ENCODE data around the gene SPRYD4. TPM values are rescaled to one million over a fixed set of nuclear protein-coding genes. Genes with fewer than 3 reads are reported as not detected.
"Not testable (repeated sequence)": the region's sequence is repeated elsewhere in the genome, so short reads cannot be mapped to it uniquely, and the experiment has no call there.

The SPRYD4 gene
- total RNA-seq, 1 donor = 4.0 TPM

DNA sequence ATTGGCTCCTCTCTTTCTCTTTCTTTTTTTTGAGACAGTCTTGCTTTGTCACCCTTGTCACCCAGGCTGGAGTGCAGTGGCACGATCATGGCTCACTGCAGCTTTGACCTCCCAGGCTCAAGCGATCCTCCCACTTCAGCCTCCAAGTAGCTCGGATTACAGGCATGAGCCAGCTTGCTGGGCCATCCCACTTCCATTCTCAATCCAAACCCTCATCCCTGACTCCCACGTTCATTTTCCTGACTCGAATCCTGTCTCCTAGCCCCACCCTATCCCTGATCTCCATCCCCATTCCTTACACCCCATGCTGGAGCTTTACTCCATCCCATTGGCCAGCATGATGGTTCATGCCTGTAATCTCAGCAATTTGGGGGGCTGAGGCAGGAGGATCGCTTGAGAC is 7.8 kb downstream of the SPRYD4 start:
- no peak for DNase-seq (ENCODE audit: low read depth in 2 of 3, low spot score in 2 of 3)

DNA sequence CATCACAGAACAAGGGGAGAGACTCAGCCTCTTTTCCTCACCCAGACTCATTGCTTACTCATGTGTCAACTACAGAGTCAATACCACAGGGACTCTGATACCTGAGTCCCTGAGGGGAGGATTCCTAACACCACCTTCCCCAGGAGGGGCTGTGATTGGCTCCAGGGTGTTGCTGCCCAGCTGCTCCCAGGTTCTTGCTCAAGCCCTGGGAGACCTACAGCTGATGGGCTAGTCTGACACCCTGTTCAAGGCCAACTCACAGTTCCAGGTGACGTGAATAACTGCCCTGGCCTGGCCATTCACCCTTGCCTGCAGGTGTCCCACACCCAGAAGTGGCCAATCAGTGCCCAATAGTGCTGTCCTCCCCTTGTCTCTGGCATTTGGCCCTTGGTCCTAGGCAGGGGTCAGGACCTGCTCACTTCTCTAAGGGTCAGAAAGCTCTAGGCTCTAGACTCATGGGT is 8.6 kb downstream of the SPRYD4 start:
- DNase-seq (ENCODE audit: low read depth in 2 of 3, low spot score in 2 of 3) = no peak

DNA sequence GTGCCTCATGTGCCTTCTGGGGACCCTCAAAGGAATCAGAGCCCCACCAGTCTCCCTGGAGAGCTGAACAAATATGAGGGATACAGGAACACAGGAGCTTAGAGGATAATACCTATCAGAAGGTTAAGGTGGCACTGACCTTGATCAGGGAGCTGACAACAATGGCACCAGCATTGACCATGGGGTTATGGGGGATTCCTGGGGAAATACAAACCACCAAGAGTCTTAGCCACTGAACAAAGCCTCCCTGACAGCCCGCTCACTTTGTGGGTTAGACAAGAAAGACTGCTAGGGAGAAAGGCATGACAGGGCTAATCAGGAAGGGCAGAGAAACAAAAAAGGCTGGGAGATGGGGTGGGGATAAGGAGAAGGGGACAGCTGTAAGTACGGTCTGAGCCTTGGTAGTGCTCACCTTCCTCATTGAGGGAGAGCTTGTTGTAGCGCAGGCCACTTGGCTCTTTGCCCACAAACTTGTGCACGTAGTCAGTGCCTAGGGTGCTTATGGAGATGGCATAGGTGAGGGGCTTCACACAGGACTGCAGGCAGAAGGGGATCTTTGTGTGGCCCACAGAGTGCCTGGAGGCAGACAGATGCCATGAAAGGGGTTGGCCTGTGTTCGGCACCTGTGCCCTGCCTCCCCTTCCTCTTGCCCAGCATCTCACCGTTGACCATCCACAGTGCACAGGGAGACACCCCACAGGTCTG is 9.3 kb downstream of the SPRYD4 start:
- DNase-seq (ENCODE audit: low read depth in 2 of 3, low spot score in 2 of 3) = no peak

DNA sequence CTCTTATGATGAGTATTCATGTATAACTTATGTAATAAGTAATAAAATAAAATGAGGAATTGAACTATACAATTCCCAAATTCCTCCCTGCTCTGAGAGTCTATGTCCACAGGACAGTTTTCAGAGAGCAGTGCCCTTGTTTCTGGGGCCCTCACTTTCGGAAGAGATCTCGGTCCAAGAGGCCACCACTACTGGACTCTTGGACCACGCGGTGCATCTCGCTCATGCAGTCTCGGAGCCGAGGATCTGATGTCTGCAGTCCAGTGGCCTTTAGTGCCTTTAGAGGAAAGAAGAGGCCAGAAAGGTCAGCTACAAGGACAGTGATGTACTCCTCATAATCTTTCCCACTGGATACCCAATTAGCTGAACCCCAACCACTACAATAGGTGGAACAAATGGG is 11.2 kb downstream of the SPRYD4 start:
- DNase-seq (ENCODE audit: low read depth in 2 of 3, low spot score in 2 of 3) = no peak

DNA sequence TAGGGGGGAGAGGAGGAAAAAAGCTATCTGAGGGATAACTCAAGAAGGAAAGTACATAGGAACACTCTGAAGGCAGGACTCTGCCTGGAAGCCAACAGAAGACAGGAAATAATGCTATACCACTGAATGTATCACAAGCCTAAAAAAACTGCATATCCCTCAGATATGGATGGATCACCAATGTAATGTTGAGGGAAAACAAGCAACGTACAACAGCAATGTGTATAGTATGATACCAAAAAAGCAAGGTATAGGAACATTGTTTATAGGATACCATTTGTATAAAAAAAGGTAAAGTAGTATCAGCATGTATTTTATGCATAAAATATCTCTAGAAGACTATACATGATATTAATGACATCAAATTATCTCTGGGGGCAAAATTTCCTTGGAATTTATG is 16.2 kb downstream of the SPRYD4 start:
- no peak for DNase-seq (ENCODE audit: low read depth in 2 of 3, low spot score in 2 of 3)

DNA sequence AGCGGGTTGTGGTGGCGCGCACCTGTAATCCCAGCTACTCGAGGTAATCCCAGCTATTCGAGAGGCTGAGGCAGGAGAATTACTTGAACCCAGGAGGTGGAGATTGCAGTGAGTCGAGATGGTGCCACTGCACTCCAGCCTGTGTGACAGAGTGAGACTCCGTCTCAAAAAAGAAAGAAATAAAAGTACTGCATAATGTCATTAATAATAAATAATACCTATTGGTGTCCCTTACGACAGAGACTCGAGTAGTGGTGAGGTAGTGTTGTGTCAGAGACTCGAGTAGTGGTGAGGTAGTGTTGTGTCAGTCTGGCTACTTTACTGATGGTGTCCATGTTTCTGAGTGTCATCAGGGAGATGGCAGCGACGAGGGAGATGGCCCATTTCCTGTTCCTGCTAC is 18.3 kb downstream of the SPRYD4 start:
- DNase-seq (ENCODE audit: low read depth in 2 of 3, low spot score in 2 of 3) = no peak

DNA sequence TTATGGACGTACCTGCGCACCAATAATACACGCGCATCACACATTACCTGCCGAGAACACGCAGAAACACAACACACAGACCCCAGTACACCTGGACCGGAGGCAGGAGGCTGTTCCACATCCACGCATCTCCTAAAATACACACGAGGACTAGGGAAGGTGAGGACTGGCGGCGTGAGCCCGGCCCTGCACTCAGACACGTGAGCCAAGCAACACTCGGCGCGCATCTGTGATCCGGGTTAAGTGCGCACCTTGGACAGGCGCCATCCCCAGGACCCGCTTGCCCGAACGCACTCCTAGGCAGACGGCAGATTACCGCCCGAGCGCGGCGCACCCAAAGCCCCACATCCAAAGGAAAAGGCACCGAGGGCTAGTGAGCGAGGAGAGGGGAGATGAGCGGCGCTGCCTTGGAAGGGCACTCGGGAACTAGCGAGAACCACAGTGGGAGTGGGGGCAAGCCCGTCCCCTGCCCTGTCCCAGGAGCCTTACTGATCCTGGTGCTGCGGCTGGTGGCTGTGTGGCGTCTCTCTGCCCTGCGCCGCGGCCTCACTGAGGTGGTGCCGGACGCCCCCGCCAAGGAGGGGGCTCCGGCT is 19.2 kb downstream of the SPRYD4 start:
- DNase-seq (ENCODE audit: low read depth in 2 of 3, low spot score in 2 of 3) = peak in 2 of 3 donors; percentile 14 to 43

DNA sequence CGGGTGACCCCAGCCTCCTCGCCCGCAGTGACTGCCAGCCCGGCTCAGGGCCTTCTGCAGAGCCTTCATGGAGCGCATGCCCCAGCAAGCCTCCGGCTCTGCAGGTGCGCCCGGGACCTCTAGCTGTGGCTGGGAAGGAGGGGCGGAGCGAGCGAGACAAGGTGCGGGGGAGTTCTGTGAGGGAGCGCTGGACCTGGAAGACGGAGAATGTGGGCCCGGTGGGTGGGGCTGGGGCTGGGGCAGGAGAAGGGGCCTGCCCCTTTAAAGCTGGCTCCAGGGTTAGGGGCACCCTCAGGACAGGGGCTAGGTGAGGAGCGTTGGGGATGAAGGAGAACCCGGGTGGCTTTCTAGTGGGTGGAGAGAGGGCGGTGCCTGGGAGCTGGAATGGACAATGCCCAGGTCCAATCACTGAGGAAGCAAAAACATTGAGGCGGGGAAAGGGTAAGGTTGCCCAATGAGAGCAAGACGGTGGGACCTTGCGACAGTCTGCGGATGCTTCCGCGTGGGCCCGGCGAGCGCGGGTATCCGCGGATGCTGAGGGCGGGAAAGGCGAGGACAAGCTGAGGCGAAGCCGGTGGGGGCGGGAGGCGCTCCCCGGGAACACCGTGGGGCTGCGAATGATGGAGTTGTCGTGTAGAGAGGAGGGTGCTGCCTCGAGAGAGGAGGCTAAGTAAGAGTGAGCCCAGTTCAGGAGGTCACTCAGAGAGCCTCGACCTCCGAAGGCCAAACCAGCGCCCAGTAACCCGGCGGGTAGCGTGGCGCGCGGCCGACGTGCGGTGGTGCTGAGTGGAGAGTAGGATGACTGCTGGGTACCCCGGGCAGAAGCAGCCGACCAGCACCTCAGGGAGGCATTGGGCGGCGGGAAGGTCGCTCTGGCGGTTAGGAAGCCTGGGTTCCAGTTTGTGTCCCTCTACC is 19.9 kb downstream of the SPRYD4 start, which contains the start of gene GLS2:
Gene GLS2 (minus strand): TSS at position 121 of the 915 bp plus-strand sequence. CDS start 43 bp downstream, at position 78.
- peak; percentile 37 to 85 (median 75) for DNase-seq (ENCODE audit: low read depth in 2 of 3, low spot score in 2 of 3)

DNA sequence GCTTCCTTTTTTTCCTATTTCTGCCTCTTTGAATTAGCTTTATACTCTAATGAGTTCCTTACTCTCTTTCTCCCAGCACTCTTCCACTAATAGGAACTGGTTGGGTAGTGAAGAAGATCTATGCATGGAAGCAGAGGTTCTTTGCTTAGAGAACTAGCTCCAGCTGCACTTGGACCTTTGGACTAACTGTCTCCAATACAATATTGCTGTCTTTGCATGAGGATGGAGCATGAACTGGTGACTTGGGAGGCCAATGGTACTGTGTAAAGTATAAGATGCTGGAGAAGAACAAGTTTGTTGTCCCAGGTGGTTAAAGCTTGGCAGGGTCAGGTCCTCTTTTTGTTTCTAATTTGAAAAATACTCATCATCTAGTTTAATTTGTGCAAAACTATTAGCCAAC is 22.0 kb downstream of the SPRYD4 start:
- no peak for DNase-seq (ENCODE audit: low read depth in 2 of 3, low spot score in 2 of 3)

DNA sequence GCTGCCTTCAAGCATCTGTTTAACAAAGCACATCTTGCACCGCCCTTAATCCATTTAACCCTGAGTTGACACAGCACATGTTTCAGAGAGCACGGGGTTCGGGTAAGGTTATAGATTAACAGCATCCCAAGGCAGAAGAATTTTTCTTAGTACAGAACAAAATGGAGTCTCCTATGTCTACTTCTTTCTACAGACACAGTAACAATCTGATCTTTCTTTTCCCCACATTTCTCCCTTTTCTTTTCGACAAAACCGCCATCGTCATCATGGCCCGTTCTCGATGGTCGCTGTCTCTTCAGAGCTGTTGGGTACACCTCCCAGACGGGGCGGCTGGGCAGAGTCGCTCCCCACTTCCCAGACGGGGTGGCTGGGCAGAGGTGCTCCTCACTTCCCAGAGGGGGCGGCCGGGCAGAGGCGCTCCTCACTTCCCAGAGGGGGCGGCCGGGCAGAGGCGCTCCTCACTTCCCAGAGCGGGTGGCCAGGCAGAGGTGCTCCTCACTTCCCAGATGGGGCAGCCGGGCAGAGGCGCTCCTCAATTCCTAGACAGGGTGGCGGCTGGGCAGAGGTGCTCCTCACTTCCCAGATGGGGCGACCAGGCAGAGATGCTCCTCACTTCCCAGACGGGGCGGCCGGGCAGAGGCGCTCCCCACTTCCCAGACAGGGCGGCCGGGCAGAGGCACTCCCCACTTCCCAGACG is 25.2 kb downstream of the SPRYD4 start:
- not testable (repeated sequence) for DNase-seq (ENCODE audit: low read depth in 2 of 3, low spot score in 2 of 3)

DNA sequence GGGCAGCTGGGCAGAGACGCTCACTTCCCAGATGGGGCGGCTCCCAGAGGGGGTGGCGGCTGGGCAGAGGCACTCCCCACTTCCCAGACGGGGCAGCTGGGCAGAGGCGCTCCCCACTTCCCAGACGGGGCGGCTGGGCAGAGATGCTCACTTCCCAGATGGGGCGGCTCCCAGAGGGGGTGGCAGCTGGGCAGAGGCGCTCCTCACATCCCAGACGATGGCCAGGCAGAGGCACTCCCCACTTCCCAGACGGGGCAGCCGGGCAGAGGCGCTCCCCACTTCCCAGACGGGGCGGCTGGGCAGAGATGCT is 25.7 kb downstream of the SPRYD4 start:
- DNase-seq (ENCODE audit: low read depth in 2 of 3, low spot score in 2 of 3) = not testable (repeated sequence)

DNA sequence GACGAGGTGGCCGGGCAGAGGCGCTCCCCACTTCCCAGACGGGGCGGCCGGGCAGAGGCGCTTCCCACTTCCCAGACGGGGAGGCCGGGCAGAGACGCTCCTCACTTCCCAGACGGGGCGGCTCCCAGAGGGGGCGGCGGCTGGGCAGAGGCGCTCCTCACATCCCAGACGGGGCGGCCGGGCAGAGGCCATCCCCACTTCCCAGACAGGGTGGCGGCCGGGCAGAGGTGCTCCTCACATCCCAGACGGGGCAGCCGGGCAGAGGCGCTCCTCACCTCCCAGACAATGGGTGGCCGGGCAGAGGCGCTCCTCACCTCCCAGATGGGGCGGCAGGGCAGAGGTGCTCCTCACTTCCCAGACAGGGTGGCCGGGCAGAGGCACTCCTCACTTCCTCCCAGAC is 26.1 kb downstream of the SPRYD4 start:
- DNase-seq (ENCODE audit: low read depth in 2 of 3, low spot score in 2 of 3) = not testable (repeated sequence)

DNA sequence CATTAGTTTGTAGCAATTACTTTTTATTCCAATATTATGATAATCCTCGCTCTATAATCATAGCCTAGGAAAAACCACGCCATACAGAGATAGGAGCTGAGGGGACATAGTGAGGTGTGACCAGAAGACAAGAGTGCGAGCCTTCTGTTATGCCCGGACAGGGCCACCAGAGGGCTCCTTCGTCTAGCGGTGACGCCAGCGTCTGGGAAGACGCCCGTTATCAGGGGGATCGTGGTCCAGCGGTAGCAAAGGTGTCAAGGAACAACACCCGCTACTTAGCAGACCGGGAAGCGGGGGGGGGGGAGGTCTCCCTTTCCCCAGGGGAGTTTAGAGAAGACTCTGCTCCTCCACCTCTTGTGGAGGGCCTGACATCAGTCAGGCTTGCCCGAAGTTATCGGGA is 28.3 kb downstream of the SPRYD4 start:
- peak in 1 of 3 donors; percentile 21 for DNase-seq (ENCODE audit: low read depth in 2 of 3, low spot score in 2 of 3)

DNA sequence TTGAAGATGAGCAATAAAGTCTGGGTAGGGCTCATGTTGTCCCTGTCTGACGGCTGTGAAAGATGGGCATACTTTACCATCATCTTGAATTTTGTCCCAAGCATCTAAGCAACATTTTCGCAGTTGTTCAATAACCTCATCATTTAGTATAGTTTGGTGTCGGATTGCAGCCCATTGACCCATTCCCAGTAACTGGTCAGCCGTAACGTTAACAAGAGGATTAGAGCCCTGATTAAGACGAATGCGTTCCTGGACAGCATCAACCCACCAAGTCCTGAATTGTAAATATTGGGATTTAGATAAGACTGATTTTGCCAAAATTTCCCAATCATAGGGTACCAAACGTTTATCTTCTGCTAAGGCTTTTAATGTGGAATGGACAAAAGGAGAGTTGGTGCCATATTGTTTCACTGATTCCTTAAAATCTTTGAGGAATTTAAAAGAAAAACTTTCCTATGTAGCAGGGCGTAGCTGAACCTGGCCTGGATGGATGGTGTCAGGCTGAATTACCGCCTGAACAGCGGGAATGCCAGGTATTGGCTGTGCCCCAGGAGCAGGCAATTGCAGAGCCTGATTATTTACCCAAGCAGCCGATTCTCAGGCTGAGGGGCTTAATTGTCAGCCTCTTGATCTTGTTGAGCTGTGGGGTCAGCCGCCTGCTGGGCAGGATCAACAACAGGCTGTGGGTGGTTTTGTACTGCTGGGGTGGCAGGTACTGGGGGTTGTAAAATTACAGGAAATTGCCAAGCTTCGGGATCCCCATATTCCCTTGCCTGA is 29.9 kb downstream of the SPRYD4 start:
- not testable (repeated sequence) for DNase-seq (ENCODE audit: low read depth in 2 of 3, low spot score in 2 of 3)

DNA sequence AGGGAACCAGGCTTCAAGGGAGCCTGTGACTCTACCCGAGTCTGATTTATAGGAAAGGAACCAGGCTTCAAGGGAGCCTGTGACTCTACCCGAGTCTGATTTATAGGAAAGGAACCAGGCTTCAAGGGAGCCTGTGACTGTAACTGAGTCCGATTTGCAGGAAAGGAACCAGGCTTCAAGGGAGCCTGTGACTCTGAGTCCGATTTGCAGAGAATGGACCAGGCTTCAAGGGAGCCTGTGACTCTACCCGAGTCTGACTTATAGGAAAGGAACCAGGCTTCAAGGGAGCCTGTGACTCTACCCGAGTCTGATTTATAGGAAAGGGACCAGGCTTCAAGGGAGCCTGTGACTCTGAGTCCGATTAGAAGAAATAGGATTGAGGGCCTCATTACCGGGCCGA is 31.1 kb downstream of the SPRYD4 start:
- DNase-seq (ENCODE audit: low read depth in 2 of 3, low spot score in 2 of 3) = not testable (repeated sequence)

DNA sequence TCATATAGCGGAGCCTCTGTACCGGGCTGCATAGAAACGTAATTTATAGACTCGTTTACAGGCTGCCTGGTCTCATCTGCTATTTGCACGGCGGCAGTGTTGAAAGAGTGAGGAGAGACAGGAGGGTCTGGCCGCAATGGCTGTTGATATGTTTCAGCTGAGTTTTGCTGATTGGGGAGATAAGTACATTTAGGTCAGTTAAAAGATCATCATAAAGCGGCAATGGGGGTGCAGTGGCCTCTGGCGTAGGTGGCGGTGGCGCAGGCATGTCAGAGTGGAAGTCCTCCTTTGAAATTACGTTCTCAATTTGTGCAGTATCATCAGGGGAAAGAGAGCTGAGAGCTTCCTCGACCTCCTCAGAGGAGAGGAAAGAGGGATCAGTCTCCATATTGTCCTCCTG is 31.5 kb downstream of the SPRYD4 start:
- DNase-seq (ENCODE audit: low read depth in 2 of 3, low spot score in 2 of 3) = not testable (repeated sequence)

DNA sequence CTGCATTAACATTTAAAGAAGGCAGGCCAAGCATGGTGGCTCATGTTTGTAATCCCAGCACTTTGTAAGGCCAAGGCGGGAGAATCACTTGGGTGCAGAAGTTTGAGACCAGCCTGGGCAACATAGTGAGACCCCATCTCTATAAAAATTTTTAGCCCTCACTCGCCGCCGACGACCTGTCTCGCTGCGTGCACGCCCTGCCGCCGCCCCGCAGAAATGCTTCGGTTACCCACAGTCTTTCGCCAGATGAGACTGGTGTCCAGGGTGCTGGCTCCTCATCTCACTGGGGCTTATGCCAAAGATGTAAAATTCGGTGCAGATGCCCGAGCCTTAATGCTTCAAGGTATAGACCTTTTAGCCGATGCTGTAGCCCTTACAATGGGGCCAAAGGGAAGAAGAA is 42.4 kb downstream of the SPRYD4 start:
- DNase-seq (ENCODE audit: low read depth in 2 of 3, low spot score in 2 of 3) = no peak

DNA sequence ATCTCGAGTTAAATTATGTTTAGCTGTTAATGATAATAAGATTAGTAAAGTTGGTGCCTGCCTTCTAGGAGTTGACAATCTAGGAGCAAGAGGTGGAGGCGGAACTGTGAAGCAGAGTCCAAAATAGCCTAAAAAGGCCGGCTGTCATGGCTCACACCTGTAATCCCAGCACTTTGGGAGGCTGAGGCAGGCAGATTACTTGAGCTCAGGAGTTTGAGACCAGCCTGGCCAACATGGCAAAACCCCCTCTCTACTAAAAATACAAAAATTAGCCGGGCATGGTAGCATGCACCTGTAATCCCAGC is 45.6 kb downstream of the SPRYD4 start:
- not testable (repeated sequence) for DNase-seq (ENCODE audit: low read depth in 2 of 3, low spot score in 2 of 3)

DNA sequence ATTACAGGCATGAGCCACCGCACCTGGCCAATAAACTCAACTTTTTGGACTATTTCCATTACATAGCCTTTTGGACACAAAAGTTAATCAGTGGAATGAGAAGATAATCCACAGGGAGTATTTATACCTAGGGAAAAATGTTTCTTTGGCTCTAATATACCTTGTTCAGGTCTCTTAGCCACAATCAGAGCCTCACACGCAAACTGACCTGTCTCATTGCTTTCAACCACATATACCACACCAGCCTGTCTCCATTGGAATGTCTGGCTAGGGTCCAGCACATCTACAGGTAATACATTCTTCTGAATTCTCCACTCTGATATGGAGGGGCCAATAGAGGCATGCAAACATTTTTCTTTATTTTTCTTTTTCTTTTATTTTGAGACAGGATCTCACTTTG is 49.5 kb downstream of the SPRYD4 start:
- DNase-seq (ENCODE audit: low read depth in 2 of 3, low spot score in 2 of 3) = no peak

DNA sequence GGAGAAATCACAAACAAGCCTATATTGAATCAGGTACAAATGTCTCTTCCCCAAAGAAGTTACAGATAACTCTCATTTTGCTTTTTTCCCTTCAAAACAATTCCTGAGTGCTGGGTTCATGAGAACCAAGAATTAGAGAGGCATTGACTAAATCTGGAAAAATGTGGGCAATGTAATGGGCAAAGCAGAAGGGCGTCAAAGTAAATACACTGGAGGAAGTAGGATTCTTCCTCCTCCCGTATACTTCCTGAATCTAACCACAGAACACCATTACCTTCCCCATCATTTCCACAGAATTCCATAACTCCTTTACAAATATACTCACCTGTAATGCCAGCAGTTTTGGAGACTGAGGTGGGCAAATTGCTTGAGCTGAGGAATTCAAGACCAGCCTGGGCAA is 50.2 kb downstream of the SPRYD4 start:
- DNase-seq (ENCODE audit: low read depth in 2 of 3, low spot score in 2 of 3) = no peak

Data from hematopoietic multipotent progenitor cell (in vitro differentiated cells).